ENCODE results near the gene CCNY.
"Not testable (repeated sequence)": the region's sequence is repeated elsewhere in the genome, so short reads cannot be mapped to it uniquely, and the experiment has no call there.

The CCNY gene

DNA sequence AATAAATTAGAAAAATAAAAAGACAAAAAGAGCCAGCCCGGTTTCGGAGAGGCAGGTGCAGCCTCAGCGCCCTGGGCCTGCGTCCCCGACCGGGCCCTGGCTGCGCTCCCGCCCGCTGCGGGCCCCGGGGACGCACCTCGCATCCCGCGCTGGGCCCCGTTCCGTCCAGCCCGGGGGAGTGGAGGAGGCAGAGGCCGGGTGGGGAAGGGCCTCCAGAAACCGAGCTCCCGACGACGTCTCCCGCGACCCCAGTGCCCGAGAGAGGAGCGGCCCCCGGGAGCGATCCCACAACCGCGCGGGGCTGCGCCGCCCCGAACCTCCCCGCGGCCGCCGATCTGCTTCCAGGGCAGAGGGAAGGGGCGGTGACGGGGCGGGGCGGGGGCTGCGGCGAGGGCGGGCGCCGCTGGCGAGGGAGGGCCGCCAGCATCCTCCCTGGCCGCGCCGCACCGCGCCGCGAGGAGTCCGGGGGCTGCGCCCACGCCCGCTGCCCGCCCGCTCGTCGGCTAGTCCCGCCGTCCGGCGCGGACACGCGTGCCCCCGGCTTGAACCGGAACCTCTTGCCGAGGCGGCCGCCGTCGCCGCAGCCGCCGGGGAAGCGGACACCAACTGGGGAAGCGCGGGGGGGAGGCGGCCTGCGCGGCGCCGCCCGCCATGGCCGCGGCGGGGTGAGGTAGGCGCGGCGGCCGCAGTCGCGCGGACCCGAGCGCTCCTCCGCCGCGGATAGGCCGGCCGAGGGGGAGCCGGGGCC, at the start of gene CCNY:
TSS of gene CCNY (plus strand) at position 426 of the 748 bp plus-strand sequence. CDS start 545 bp downstream, outside the sequence.
- peak; percentile 69 for DNase-seq (ENCODE audit: low read depth)

DNA sequence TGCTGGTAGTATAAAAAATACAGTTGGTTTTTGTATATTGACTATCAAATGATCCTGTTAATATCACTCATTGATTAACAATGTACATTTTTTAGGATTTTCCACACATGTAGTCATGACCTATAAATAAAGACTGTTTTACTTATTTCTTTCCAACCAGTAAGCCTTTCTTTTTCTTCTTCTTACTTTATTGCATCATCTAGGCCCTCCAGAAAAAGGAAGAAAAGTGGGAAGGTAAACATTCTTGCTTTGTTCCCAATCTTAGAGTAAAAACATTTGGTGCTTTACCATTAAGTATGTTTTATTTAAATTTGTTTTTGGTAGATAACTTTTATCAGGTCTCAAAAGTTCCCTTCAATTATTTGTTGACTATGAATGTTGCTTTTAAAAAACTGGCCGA, 47.1 kb upstream of the CCNY start:
- DNase-seq (ENCODE audit: low read depth): no peak

DNA sequence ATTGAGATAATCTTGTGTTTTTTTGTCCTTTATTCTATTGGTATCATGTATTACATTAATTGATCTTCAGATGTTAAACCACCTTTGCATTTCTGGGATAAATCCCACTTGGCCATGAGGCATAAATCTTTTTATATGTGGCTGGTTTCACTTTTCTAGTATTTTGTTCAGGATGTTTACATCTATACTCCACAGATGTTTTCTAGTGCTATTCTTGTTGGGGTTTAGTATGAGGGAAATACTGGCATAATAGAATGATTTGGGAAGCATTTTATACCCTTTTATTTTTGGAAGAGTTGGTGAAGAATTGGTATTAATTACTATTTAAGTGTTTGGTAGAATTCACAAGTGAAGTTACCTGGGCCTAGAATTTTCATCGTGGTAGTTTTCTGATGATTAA, 41.8 kb upstream of the CCNY start:
- no peak for DNase-seq (ENCODE audit: low read depth)

DNA sequence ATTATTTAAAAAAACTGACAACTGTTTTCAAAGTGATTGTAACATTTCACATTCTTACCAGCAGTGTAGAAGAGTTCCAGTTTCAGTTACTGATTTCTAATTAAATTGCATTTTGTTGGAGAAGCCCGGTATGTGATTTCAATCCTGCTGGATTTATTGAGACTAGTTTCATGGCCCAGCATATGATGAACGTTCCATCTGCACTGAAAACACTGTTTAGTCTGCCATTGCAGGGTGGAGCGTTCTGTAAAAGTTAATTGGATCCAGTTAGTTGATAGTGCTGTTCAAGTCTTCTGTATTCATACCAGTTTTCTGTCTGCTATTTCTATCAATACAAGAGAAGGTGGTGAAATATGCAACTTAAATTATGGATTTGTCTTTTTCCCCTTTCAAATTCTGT, 37.3 kb upstream of the CCNY start:
- no peak for DNase-seq (ENCODE audit: low read depth)

DNA sequence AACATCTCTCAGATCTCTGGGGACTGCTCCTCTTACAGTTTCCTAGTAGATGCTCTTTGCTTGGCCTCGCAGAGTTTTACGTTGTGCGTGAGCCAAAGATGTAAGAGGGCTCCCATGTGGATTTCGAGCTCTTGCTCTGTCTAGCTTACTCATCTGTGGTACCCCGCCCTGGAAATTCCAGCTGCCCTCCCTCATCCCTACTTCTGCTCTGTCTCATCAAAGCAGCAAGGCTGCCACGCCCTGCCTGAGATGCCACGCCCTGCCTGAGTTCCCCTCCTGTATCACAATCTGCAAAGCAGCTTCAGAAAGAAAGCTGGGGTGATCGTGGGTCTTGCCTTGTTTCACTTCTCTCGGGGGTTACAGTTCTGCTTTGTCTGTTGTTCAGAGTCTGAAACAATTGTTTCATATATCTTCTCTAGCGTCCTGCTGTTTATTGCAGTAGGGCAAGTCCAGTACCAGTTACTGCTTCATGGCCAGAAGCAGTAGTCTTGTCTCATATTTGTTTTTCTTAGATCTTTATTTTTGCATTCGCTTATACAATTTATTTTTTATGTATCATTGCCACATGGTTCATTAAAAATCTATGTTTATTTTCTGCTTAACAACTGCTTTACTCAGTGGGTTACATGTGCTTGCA, 36.1 kb upstream of the CCNY start:
- DNase-seq (ENCODE audit: low read depth): peak; percentile 55

DNA sequence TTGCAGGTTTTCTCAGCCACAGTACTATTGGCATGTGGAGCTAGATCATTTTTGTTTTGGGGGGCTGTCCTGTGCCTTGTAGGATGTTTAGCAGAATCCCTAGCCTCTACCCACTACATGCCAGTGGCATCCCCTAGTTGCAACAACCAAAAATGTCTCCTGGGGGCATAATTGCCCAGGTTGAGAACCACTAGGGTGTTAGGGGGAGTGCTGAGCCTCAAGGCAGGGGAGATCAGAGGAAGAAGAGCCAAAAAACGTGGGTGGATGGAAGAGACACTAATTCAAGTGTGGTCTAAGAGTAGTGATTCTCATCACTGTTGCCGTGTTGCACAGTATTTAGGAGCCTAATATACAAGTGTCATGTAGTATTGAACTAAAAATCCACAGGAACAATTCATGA, 31.7 kb upstream of the CCNY start:
- no peak for DNase-seq (ENCODE audit: low read depth)

DNA sequence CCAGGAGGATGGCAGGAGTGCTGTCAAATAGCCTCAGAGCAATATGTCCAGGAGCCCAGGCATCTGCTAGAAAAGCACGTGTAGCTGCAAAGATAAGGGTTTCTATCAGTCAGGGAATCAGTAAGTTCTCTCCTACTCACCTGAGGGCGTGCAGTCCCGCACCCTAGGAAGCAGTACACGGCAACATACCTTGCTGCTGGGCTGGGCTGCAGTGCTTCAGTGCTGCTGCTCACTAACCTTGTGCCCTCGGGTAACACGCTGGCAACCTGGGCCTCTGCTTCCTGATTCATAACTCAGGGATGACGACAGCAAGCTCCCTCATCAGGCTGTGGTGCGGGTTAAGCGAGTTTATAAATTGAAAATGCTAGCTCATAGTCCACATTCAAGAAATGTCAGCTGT, 29.5 kb upstream of the CCNY start:
- no peak for DNase-seq (ENCODE audit: low read depth)

DNA sequence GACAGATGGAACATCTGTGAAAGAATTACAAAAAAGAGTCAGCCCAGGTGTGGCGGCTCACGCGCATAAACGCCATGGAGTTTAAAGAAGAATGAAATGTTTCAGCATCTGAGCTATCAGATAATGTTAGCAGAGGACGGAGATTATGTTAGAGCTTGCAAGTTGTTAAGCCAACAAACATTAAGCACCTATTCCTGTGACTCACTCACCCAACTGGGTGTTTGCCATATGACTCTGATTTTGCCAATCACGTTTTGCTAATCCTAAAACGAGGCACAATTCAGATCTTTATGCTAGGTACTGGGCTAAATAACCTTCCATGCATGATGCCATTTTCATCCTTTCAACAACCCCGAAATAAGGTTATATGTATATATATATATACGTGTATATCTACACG, 29.0 kb upstream of the CCNY start:
- no peak for DNase-seq (ENCODE audit: low read depth)

DNA sequence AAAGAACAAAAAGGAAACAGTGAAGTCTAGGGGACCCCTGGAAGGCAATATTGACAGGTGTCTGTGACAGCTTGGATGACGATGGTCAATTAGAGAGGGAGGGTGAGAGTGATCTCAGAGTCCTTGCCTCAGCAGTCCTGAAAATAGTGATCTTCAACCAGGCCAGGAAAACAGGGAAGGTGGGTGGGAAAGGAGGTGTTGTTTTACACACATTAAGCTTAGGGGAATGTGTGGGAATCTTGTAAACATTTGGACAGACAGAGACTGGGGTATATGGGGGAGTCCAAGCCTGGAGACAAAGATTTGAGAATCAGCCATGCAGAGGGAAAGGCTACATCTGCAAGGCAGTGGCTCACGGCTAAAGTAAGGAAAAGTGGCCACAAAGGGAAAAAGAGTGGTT, 27.5 kb upstream of the CCNY start:
- DNase-seq (ENCODE audit: low read depth): no peak

DNA sequence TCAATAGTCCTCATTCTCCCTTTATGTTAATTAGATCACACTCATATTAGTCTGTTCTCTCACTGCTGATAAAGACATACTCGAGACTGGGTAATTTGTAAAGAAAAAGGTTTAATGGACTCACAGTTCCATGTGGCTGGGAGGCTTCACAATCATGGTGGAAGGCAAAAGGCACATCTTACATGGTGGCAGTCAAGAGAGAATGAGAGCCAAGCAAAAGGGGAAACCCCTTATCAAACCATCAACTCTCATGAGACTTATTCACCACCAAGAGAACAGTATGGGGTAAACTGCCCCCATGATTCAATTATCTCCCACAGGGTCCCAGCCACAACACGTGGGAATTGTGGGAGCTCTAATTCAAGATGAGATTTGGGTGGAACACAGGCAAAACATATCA, 22.2 kb upstream of the CCNY start:
- DNase-seq (ENCODE audit: low read depth): not testable (repeated sequence)

DNA sequence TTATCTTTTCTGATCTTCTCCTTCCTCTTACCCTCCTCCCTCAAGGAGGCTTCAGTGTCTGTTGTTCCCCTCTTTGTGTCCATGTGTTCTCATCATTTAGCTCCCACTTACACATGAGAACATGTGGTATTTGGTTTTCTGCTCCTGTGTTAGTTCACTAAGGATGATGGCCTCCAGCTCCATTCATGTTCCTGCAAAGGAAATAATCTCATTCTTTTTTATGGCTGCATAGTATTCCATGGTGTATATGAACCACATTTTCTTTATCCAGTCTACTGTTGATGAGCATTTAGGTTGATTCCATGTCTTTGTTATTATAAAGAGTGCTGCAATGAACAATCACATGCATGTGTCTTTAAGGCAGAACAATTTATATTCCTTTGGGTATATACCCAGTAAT, 21.1 kb upstream of the CCNY start:
- DNase-seq (ENCODE audit: low read depth): not testable (repeated sequence)

DNA sequence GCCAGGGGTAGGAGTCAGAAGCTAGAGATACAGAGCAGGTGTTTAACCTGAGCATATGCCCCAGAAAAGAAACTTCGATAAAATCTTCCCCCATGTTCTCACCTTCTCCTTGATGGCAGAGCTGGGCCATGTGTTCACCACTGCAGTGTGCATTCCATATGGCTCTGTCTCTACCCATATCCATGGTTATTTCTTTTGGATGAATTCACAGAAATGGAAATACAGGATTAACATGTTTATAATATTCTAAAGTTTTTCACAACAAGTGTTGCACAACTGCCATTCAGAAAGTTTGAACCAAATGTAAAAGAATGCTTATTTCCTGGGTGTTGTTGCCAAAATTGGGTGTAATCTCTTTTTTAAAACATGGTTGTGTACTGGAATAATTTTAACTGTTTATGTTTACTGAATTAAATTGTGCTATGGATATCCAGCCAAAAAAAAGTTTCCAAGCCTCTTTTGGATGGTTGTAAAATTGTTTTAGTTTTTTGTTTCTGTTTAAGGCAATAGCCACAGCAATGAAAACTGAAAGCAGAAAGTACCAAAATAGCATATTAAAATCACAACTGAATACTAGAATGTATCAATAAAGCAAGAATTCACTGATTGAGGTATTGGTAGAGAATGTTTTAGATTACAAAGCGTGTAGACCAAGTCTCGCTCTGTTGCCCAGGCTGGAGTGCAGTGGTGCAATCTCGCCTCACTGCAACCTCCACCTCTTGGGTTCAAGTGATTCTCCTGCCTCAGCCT, 19.9 kb upstream of the CCNY start:
- DNase-seq (ENCODE audit: low read depth): peak; percentile 55

DNA sequence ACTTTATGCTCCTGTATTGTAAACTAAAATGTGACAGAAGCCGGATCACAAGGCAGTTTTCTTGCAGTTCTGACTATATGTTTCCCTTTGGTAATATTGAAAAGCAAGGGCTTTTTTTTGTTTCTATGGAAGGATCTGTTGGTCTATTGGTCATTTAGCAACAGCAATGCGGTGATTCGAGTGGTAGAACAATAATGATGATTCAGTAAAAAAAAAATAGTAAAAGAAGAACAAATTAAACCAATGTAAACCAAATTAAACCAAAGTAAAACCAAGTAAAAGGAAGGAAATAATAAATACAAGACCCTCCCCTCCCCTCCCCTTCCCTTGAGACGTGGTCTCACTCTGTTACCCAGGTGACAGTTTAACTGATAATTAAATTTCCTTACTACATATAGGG, 17.8 kb upstream of the CCNY start:
- DNase-seq (ENCODE audit: low read depth): no peak

DNA sequence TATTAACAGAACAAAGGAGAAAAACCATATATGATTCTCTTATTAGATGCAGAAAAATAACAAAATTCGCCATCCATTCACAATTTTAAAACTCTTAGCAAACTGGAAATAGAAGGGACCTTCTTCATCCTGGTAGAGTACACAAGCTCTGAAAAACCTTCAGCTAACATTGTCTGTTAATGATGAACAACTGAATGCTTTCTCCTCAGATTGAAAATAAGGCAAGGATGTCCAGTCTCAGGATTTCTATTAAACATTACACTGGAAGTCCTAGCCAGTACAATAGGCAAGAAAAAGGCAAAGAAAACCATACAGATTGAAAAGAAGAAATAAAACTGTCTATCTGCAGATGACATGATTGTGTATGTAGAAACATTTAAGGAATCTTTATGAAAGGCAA, 16.0 kb upstream of the CCNY start:
- DNase-seq (ENCODE audit: low read depth): no peak

DNA sequence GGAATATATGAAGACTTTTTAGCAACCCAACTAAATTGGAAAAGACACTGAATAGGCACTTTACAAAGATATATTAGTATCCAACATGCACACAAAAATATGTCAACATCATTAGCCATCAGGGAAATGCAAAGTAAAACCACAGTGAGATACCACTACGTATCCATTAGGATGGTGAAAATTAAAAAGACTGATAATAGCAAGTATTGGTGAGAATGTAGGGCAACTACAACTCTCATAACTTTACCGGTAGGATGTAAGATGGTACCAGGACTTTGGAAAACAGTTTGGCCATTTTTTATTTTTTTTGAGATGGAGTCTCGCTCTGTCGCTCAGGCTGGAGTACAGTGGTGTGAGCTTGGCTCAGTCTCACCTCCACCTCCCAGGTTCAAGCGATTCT, 13.7 kb upstream of the CCNY start:
- DNase-seq (ENCODE audit: low read depth): no peak

DNA sequence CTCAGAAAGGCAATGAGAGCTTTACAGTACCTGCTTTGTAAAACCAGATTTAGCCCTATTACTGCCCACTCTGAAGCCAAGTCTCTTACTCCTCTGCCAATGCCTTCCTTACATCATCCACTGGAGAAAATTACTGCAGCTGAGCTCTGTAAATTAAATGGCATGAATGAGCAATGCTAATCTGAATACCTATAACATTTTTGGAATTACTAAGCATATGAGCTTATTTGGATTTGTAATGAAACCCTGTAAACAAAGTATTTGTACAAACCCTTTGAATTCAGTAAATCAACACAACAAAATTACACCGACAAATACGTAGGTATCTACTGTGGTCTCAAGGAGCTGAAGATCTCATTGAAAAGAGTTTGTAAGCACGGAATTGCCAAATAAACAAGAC, 12.1 kb upstream of the CCNY start:
- peak; percentile 44 for DNase-seq (ENCODE audit: low read depth)

DNA sequence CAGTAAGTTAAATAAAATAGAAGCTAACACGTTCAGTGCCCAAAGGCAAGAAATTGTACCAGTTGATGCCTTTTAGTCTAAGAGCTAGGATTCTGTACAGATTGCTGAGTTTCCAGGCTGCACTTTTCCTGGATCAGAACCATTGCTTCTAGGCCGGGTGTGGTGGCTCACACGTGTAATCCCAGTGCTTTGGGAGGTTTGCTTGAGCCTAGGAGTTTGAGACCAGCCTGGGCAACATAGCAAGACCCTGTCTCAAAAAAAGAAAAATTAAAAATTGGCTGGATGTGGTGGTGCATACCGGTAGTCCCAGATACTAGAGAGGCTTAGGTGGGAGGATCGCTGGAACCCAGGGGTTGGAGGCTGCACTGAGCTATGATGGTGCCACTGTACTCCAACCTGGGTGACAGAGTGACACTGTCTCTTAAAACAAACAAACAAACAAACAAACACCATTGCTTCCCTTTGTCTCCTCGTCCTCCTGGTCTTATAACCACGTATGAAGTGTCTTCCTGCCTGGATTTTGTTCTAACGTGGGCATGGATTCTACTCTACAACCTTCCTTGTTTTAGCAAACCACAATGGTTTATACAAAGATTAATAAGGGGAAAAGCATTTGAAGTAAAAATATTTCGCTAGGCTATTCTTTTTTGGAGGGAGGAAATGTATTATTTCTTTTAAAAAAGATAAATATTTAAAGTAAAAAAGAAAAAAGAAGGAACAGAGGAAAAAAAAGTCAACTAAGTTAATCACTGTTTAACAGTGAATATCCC, 9.7 kb upstream of the CCNY start:
- no peak for DNase-seq (ENCODE audit: low read depth)

DNA sequence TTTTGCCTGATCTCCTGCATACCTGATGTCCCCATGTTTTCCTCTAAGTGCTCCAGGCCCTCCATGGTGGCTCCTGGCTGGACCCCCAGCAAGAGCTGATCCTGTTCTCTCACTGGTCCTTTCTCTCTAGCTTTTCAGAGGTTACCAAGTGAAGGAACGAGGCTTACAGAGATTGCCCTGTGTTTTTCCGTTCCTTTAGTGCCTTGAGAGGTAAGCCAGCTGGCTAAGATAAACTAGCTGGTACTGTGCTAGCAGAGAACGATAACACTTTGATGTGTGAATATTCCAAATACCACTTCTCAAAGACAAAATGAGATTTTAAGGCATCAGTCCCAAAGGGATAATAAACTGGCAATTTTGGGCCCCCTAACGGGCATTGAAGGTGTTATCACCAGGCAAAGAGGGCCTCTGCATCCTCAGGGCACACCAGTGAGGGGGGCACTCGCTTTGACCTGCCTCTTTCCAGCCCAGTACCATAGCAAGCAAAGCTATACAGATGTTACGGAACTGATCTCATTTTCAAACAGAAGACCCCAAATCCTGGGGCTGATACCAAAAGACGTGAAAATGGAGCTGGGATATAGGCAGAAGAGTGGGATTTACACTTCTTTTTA, 8.4 kb upstream of the CCNY start:
- no peak for DNase-seq (ENCODE audit: low read depth)

DNA sequence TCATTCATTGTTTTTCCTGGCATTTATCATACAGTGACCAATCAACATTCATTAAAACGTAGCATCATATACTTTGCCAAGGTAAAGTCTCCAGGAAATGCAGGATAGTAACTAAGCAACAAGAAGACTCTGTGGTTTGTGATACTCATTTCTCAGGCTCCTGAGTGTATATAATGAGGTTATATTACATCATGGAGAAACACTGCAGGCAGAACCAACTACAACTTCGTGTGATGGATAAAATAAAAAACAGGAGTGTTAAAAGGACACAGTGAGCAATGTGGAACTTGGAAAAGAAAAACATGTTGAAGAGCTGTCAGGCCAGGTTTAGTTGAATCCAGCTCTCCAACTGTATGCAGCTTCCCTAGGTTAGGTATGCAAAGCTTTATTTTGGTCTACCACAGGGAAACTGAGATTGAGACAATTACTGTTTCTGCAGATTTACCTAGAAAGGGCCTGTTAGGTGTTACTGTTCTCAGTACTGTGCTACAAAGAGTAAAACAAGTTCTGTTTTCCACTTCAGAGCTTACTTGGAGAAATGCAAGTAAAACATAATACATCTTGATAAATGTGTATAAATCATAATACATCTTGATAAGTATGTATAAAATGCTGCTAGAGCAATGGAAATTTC, 7.8 kb upstream of the CCNY start:
- peak; percentile 18 for DNase-seq (ENCODE audit: low read depth)

DNA sequence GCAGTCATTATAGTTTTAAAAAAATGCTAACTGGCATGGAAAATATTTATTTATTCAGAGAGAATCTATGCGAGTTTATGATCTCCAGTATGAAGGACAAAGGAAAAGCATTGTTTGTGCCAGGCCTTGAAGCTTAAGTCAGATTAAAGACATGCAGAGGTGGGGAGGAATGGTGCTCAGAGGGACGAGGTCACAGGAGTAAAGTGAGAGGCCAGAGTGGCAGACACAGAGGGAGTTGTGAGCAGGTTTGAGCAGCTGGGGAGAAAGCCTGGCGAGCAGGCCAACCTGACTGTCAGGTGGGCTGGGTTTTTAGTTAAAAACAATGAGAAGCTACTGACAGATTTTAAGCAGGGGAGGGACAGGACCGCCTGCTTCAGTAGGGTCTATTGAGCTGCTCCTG, 6.8 kb upstream of the CCNY start:
- no peak for DNase-seq (ENCODE audit: low read depth)

DNA sequence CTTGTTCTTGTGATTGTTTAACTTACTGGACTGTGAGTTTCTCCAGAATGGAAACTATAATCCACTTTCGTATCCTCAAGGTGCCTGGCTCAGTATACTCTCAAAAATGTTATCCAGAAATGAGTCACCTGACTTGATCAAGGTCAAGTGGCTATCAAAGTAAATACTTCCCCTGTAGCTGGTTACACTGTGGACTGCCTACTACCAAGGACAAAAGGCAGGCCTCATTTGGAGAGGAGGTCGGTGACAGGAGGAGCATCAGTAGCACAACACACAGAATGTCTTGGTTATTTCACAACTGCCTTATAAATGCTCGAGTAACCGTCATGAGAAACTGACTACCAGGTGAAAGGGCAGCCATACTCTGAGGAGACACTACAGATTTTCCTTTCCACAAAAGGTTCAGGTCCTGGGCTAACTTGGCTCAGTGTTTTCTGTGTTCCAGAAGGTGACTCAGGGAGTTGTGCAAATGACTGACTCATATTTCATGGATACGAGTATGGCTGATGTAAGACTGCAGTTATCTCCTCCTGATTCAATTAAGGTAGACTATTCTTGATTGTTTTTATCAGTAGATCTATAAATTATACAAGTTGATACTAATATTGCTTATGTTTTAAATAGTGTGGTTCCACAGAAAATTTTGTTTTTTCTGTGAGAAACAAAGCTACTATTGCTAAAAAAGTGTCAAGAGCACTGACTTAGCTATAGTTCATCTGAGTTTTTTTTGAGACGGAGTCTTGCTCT, 4.2 kb upstream of the CCNY start:
- DNase-seq (ENCODE audit: low read depth): peak; percentile 82

All from fibroblast of gingiva (primary cell).